Erythroblast (primary cell): ENCODE results near the gene HYOU1.

ENCODE experiments used
- GATA1 ChIP-seq: IDR thresholded peaks from 2 replicates; pipeline ENCODE4 v1.6.1; 2011; ENCODE audit warnings: low read depth, mild to moderate bottlenecking, control low read depth, low read length, moderate library complexity
- POLR2A ChIP-seq: IDR thresholded peaks from 2 replicates; pipeline ENCODE4 v1.6.1; 2011; ENCODE audit warnings: mild to moderate bottlenecking, low read length

- TF ChIP-seq POLR2A (no peak), GATA1 (no peak)
These were observed 21.8 kb upstream of the HYOU1 start for GRCh38 chr11:119078675-119079420.
